ENCODE data around the gene STAB1. TPM values are rescaled to one million over a fixed set of nuclear protein-coding genes. Genes with fewer than 3 reads are reported as not detected.

Gene STAB1
- total RNA-seq, 8 experiments from 2014 or later = 0.11 to 2.0 (median 0.41) TPM

DNA sequence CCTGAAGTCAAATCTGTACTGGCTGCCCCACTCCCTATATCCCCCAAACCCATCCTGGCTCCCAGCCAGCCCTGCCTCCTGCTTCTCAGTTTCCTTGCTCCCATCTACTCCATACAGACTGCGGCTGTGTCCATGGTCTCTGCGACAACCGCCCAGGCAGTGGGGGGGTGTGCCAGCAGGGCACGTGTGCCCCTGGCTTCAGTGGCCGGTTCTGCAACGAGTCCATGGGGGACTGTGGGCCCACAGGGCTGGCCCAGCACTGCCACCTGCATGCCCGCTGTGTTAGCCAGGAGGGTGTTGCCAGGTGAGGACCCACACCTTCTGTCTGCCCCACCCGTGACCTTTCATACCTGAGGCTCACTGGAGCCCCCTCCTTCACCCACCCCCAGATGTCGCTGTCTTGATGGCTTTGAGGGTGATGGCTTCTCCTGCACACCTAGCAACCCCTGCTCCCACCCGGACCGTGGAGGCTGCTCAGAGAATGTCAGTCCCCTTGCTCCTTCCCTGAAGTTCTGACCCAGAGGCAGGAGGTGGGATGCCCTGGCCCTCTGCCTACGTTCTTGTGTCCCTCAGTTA is 14.7 kb downstream of the STAB1 start:
- Histone ChIP-seq H3K4me3 (no peak overlapping the region), H3K4me1 (replicated peaks in 1 of 2) (peaks cover 0 to 6% of the 10 kb centered on the region in 2 donors), H3K27ac (no peak overlapping the region)
- ATAC-seq (replicated peaks in 6 of 8) = peak in 2 of 8 experiments; percentile 27 to 31
- in situ Hi-C loops (cut with MboI; ENCODE audit: low pct_unique_long_range_greater_than_20kb in 2 of 9, low sequenced_read_pairs in 9 of 9, unreplicated experiment in 9 of 9) = no loop called here
- 20 to 100% (median 77%) methylated on average over 3 to 4 of the region's 12 CpGs; no CpG with 5 or more reads in 7 of the 10 experiments for WGBS, 10 experiments

DNA sequence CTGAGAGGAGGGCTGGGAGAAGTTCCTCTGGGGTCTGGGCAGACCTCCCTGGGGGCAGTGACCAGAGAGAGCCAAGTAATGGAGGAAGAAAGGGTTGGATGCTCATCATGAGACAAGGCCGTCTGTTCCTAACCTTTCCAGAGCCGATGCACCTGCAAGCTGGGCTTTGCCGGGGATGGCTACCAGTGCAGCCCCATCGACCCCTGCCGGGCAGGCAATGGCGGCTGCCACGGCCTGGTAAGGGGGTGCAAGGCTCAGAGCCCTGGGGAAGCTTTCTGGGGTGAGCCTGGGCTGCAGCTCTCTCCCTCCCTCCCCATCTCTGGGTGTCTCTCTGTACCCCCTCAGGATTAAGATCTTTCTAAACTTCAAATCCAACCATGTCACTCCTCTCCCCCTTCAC is 16.4 kb downstream of the STAB1 start:
- no peak for ATAC-seq (replicated peaks in 6 of 8)
- WGBS, 10 experiments = 60% methylated on average over 2 of the region's 7 CpGs; no CpG with 5 or more reads in 9 of the 10 experiments
- in situ Hi-C loops (cut with MboI; ENCODE audit: low pct_unique_long_range_greater_than_20kb in 2 of 9, low sequenced_read_pairs in 9 of 9, unreplicated experiment in 9 of 9) = no loop called here

DNA sequence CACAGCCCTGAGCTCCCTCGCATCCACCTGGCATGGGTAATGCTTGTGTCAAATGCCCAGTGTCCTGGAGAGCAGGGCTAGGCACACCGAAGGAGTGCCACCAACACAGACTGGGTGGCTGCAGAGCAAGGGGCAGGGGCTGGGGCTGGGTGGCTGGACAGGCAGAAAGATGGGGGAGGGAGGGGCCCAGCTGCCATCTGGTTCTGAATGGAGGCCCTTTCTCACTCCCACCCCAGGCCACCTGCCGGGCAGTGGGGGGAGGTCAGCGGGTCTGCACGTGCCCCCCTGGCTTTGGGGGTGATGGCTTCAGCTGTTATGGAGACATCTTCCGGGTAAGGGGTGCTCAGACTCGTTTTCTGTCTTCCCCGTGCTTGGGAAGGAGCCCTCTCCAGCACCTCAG is 17.0 kb downstream of the STAB1 start:
- Histone ChIP-seq H3K4me1 (replicated peaks in 1 of 2) (peaks cover 0 to 11% of the 10 kb centered on the region in 2 donors), H3K4me3 (no peak overlapping the region), H3K27ac (no peak overlapping the region)
- no CpG with 5 or more reads among the region's 8 CpGs for WGBS, 10 experiments
- no peak for ATAC-seq (replicated peaks in 6 of 8)
- in situ Hi-C loops (cut with MboI; ENCODE audit: low pct_unique_long_range_greater_than_20kb in 2 of 9, low sequenced_read_pairs in 9 of 9, unreplicated experiment in 9 of 9) = no loop called here

More for the DNA sequence above, 16.4 kb downstream of the STAB1 start:
- Histone ChIP-seq H3K4me1 (replicated peaks in 1 of 2) (peaks cover 0 to 11% of the 10 kb centered on the region in 2 donors), H3K4me3 (no peak overlapping the region), H3K27ac (no peak overlapping the region)

DNA sequence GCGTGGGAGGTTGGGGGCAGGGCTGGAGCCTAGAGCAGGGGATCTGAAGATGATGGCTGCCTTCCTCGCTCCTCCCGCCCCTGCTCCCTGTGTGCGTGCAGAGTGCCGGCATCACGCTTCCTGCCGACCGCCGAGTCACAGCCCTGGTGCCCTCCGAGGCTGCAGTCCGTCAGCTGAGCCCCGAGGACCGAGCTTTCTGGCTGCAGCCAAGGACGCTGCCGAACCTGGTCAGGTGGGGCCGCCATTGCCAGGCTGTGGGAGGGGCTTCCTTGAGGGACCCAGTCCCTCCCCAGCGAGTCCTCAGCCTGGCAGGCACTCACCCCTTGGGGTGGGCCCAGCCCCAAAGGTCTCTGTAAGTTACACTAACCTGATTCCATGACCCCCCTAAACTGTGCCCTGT is 17.6 kb downstream of the STAB1 start:
- in situ Hi-C loops (cut with MboI; ENCODE audit: low pct_unique_long_range_greater_than_20kb in 2 of 9, low sequenced_read_pairs in 9 of 9, unreplicated experiment in 9 of 9) = no loop called here
- Histone ChIP-seq H3K27ac (no peak overlapping the region), H3K4me1 (replicated peaks in 1 of 2) (peaks cover 0 to 11% of the 10 kb centered on the region in 2 donors), H3K4me3 (no peak overlapping the region)
- ATAC-seq (replicated peaks in 6 of 8) = no peak
- WGBS, 10 experiments = 40 to 58% (median 56%) methylated on average over 1 to 7 of the region's 17 CpGs; no CpG with 5 or more reads in 7 of the 10 experiments

DNA sequence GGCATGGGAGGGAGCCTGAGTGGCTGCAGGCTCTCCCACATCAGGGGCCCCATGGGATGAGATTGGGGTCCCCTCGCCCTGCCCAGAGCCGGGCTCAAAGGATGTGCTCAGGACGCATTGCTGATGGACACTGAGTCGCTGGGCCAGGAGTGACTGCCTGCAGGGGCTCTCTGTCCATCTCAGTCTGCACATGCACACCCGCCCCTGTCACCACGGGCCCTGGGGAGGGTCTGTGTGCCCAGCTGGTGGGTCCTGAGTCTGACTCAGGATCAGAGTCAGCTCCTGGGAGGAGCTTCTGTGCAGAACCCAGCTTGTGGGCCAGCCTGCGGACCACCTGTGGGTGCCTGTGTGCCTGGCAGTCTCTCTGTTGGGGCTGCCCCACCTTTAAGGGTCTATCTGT is 18.1 kb downstream of the STAB1 start:
- H3K4me3 ChIP-seq = no peak overlapping the region
- 80 to 92% methylated on average over 1 to 2 of the region's 7 CpGs; no CpG with 5 or more reads in 8 of the 10 experiments for WGBS, 10 experiments
- in situ Hi-C loops (cut with MboI; ENCODE audit: low pct_unique_long_range_greater_than_20kb in 2 of 9, low sequenced_read_pairs in 9 of 9, unreplicated experiment in 9 of 9) = no loop called here
- no peak overlapping the region for H3K27ac ChIP-seq
- no peak for ATAC-seq (replicated peaks in 6 of 8)
- H3K4me1 ChIP-seq (replicated peaks in 1 of 2) = peaks cover 0 to 11% of the 10 kb centered on the region in 2 donors

DNA sequence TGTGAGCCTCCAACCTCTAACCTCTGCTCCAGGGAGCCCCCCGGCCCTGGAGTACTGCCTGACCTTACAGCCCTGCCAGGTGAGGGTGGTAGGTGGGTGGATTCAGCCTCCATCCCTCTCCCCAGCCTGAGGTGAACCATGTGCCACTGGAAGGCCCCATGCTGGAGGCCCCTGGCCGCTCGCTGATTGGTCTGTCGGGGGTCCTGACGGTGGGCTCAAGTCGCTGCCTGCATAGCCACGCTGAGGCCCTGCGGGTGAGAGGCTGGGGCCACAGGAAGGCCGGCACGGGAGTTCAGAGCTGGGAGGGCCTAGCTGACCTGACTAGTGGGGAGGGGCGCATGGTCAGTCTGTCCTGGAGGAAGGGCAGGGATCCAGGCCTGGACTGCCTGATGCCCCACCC is 19.4 kb downstream of the STAB1 start:
- peak in 2 of 8 experiments; percentile 19 to 39 for ATAC-seq (replicated peaks in 6 of 8)
- WGBS, 10 experiments = 20 to 80% (median 64%) methylated on average over 1 to 8 of the region's 11 CpGs; no CpG with 5 or more reads in 4 of the 10 experiments
- no peak overlapping the region for H3K4me3 ChIP-seq
- peaks cover 0 to 13% of the 10 kb centered on the region in 2 donors for H3K4me1 ChIP-seq (replicated peaks in 1 of 2)
- H3K27ac ChIP-seq = no peak overlapping the region
- in situ Hi-C loops (cut with MboI; ENCODE audit: low pct_unique_long_range_greater_than_20kb in 2 of 9, low sequenced_read_pairs in 9 of 9, unreplicated experiment in 9 of 9) = no loop called here

DNA sequence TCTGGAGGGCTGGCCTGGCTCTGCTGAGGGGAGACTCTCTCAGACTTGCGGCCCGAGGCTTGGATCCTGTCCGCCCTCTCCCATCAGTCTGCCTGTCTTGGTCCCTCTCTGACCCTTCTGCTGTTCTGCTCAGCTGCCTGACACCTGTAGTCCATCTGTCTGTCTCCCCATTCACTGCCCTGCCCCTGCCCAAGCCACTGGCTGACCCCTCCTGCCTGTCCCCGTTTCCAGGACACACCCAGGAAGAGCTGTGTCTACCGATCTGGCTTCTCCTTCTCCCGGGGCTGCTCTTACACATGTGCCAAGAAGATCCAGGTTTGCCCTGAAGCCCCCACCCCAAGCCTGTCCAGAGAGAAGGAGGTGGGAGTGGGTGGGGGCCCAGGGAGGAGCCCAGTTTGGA is 20.1 kb downstream of the STAB1 start:
- ATAC-seq (replicated peaks in 6 of 8) = peak in 5 of 8 experiments; percentile 5 to 61 (median 9)
- H3K27ac ChIP-seq = no peak overlapping the region
- 45 to 70% methylated on average over 2 to 4 of the region's 6 CpGs; no CpG with 5 or more reads in 8 of the 10 experiments for WGBS, 10 experiments
- no peak overlapping the region for H3K4me3 ChIP-seq
- in situ Hi-C loops (cut with MboI; ENCODE audit: low pct_unique_long_range_greater_than_20kb in 2 of 9, low sequenced_read_pairs in 9 of 9, unreplicated experiment in 9 of 9) = no loop called here
- H3K4me1 ChIP-seq (replicated peaks in 1 of 2) = peaks cover 0 to 13% of the 10 kb centered on the region in 2 donors

DNA sequence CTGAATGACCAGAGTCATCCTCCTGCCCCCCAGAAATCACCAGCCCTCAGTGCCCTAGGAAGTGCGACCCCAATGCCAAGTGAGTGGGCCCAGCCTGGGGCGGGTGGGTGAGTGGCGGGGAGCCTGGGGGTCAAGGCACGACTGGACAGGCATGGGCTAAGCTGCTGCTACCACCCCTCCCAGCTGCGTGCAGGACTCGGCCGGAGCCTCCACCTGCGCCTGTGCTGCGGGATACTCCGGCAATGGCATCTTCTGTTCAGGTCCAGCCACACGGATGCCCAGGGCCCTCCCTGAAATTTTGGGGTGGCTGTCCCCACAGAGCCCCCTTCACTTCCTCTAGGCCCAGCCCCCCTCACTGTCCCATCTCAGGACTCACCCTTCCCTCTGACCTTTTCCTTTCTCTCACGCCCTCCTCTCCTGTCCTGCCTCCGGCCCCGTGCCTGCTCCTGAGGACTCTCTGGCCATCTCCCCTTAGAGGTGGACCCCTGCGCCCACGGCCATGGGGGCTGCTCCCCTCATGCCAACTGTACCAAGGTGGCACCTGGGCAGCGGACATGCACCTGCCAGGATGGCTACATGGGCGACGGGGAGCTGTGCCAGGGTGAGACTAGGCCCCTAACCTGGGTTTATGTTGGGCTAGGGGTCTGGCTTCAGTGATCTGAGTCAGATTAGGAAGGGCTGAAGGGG is 21.5 kb downstream of the STAB1 start:
- WGBS, 10 experiments = no CpG with 5 or more reads among the region's 19 CpGs
- no peak for ATAC-seq (replicated peaks in 6 of 8)
- H3K4me3 ChIP-seq = no peak overlapping the region
- in situ Hi-C loops (cut with MboI; ENCODE audit: low pct_unique_long_range_greater_than_20kb in 2 of 9, low sequenced_read_pairs in 9 of 9, unreplicated experiment in 9 of 9) = no loop called here
- H3K27ac ChIP-seq = no peak overlapping the region
- peaks cover 0 to 13% of the 10 kb centered on the region in 2 donors for H3K4me1 ChIP-seq (replicated peaks in 1 of 2)

DNA sequence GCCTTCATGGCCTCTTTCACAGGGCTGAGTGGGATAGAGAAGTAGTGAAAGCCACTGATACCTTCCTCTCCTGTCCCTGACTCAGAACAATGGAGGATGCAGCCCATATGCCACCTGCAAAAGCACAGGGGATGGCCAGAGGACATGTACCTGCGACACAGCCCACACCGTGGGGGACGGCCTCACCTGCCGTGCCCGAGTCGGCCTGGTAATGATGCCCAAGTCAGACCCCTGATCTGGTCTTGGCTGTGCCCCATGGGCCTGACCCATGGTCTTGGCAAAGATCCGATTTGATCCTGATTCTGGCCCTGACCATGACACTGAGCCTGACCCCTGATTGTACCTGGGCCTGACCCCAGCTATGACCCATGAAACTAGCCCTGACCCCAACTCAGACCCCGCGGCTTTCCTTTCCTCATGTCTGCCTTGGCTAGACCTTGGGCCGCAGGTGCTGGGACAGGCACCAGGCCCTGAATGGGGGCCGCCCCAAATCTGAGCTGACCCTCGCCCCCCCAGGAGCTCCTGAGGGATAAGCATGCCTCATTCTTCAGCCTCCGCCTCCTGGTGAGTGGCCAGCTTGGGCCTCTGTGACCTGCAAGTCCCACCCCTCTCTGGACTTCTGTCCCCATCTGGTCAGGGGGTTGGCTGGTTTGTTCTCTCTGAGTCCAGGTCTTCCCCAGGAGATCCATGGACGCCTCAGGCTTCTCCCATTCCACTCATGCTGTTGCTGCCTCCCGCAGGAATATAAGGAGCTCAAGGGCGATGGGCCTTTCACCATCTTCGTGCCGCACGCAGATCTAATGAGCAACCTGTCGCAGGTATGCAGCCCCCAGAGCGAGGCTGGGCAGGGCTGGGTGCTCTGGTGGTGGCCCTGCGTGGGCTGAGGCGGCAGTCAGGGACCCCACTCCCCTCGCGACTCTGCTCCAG is 22.9 kb downstream of the STAB1 start:
- H3K4me3 ChIP-seq = no peak overlapping the region
- in situ Hi-C loops (cut with MboI; ENCODE audit: low pct_unique_long_range_greater_than_20kb in 2 of 9, low sequenced_read_pairs in 9 of 9, unreplicated experiment in 9 of 9) = no loop called here
- ATAC-seq (replicated peaks in 6 of 8) = no peak
- WGBS, 10 experiments = 67 to 93% (median 83%) methylated on average over 1 to 19 of the region's 25 CpGs; no CpG with 5 or more reads in 4 of the 10 experiments
- H3K4me1 ChIP-seq (replicated peaks in 1 of 2) = peaks cover 0 to 13% of the 10 kb centered on the region in 2 donors
- H3K27ac ChIP-seq = no peak overlapping the region

DNA sequence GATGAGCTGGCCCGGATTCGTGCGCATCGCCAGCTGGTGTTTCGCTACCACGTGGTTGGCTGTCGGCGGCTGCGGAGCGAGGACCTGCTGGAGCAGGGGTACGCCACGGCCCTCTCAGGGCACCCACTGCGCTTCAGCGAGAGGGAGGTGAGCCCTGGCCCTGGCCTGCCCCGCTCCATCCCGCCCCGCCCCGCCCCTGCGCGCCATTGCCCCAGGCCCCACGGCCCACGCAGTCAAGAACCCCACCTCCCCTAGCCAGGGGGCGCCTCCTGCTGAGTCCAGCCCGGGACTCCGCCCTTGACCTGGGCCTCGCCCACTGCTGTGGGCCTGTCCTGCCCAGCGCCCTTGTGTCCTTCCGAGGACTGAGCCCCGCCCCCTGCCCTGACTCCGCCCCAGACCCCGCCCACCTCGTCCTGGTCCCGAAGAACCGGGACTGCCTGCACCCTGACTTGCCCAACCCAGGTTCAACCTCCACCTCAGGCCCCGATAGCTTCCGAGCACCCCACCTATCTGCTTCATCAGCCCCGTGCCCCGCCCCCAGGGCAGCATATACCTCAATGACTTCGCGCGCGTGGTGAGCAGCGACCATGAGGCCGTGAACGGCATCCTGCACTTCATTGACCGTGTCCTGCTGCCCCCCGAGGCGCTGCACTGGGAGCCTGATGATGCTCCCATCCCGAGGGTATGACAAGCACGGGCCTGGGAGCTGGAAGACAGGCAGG is 23.7 kb downstream of the STAB1 start:
- H3K4me1 ChIP-seq (replicated peaks in 1 of 2) = peaks cover 0 to 13% of the 10 kb centered on the region in 2 donors
- no peak overlapping the region for H3K4me3 ChIP-seq
- WGBS, 10 experiments = 0 to 75% (median 39%) methylated on average over 1 to 8 of the region's 50 CpGs; no CpG with 5 or more reads in 7 of the 10 experiments
- in situ Hi-C loops (cut with MboI; ENCODE audit: low pct_unique_long_range_greater_than_20kb in 2 of 9, low sequenced_read_pairs in 9 of 9, unreplicated experiment in 9 of 9) = no loop called here
- H3K27ac ChIP-seq = no peak overlapping the region
- ATAC-seq (replicated peaks in 6 of 8) = peak in 7 of 8 experiments; percentile 7 to 84 (median 73)

DNA sequence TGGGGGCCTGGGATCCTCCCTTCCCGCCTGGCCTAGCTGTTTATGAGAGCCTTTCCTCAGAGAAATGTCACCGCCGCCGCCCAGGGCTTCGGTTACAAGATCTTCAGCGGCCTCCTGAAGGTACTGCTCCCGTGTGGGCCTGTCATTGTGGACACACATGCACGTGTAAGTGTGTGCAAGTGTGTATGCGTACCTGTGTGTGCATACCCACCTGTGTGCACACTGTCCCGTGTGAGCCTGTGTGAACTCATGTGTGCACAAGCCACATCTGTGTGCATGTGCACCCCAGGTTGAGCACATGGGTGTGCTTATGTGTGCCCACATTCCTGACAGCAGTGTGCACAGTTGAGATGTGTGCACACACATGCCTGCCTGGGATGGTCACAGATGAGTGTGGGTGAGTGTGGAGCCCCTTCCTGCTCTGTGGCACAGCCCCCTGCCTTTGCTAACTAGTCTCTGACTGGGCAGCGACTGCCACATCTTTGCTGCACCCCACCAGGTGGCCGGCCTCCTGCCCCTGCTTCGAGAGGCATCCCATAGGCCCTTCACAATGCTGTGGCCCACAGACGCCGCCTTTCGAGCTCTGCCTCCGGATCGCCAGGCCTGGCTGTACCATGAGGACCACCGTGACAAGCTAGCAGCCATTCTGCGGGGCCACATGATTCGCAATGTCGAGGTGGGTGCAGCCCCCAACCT is 24.5 kb downstream of the STAB1 start:
- peak in 1 of 8 experiments; percentile 7 for ATAC-seq (replicated peaks in 6 of 8)
- in situ Hi-C loops (cut with MboI; ENCODE audit: low pct_unique_long_range_greater_than_20kb in 2 of 9, low sequenced_read_pairs in 9 of 9, unreplicated experiment in 9 of 9) = no loop called here
- Histone ChIP-seq H3K27ac (no peak overlapping the region), H3K4me3 (no peak overlapping the region), H3K4me1 (replicated peaks in 1 of 2) (peaks cover 0 to 10% of the 10 kb centered on the region in 2 donors)
- 84 to 95% (median 88%) methylated on average over 3 to 16 of the region's 22 CpGs; no CpG with 5 or more reads in 5 of the 10 experiments for WGBS, 10 experiments

DNA sequence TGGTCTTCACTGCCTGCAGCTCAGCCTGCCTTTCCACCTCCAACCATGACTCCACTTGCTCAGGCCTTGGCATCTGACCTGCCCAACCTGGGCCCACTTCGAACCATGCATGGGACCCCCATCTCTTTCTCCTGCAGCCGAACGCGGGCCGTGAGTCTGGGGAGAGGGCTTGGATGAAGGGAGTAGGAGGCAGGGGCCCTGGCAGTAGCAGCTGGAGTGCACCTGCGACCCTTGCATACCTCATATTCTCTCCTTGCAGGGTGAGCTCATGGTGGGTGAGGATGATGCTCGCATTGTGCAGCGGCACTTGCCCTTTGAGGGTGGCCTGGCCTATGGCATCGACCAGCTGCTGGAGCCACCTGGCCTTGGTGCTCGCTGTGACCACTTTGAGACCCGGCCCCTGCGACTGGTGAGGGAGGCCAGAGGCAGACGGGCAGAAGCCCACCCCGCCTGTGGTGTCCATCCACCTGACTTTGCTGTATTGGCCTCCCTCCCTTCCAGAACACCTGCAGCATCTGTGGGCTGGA is 25.1 kb downstream of the STAB1 start:
- H3K27ac ChIP-seq = no peak overlapping the region
- ATAC-seq (replicated peaks in 6 of 8) = no peak
- H3K4me3 ChIP-seq = no peak overlapping the region
- 70 to 93% methylated on average over 2 to 3 of the region's 14 CpGs; no CpG with 5 or more reads in 8 of the 10 experiments for WGBS, 10 experiments
- in situ Hi-C loops (cut with MboI; ENCODE audit: low pct_unique_long_range_greater_than_20kb in 2 of 9, low sequenced_read_pairs in 9 of 9, unreplicated experiment in 9 of 9) = no loop called here
- H3K4me1 ChIP-seq (replicated peaks in 1 of 2) = peaks cover 0 to 4% of the 10 kb centered on the region in 2 donors
